Psoas muscle (tissue), 8 donors: Measurements from ENCODE around the gene KDM4C. TPM values are rescaled to one million over a fixed set of nuclear protein-coding genes. Genes with fewer than 3 reads are reported as not detected.

Experiments used
- ATAC-seq, 4 donors: fragments of 200-7000 bp; cut with Tn5 transposase; one replicate each; pipeline ENCODE4 v1.9.1; 2020; ENCODE audit warnings: moderate library complexity in 3 of 4, mild to moderate bottlenecking in 2 of 4
- DNase-seq, 2 donors: peaks; one replicate each; pipeline ENCODE4 v3.0.0-alpha.2; 2020
- H3K27ac ChIP-seq: fragments of 200-600 bp; one replicate; pipeline ENCODE4 v1.8.0; 2022
- H3K27me3 ChIP-seq, 3 donors: fragments of 200-600 bp in 1 of 3; one replicate each; pipeline versions ENCODE4 v1.6.1 to v1.8.0; 2013 to 2022; ENCODE audit warnings: low read length in 2 of 3, mild to moderate bottlenecking in 2 of 3, moderate library complexity in 1 of 3; ENCODE audit not compliant: insufficient read depth in 3 of 3
- H3K36me3 ChIP-seq, 2 donors: fragments of 200-600 bp in 1 of 2; one replicate each; pipeline versions ENCODE4 v1.6.1 to v1.8.0; 2013 to 2022; ENCODE audit warnings: low read depth in 1 of 2, mild to moderate bottlenecking in 1 of 2, moderate library complexity in 1 of 2; ENCODE audit not compliant: insufficient read depth in 1 of 2
- H3K4me1 ChIP-seq: fragments of 200-600 bp; one replicate; pipeline ENCODE4 v1.8.0; 2022
- H3K4me3 ChIP-seq: fragments of 200-600 bp; one replicate; pipeline ENCODE4 v1.8.0; 2022; ENCODE audit warnings: mild to moderate bottlenecking
- H3K9me3 ChIP-seq: fragments of 200-600 bp; one replicate; pipeline ENCODE4 v1.8.0; 2022
- whole genome bisulfite sequencing, 3 donors: extraction: QIAGEN DNeasy Blood & Tissue Kit; methylation state at CpG; one replicate each; pipeline versions ENCODE4 v1.1.6 to v1.1.7; 2013; 5-methylcytosine and 5-hydroxymethylcytosine counted together
- intact Hi-C, 2 donors: fragments of 100-400 bp; cut with DNase I; formaldehyde crosslinking; loops; one replicate each; pipeline versions ENCODE4 v1.11.0 to v1.14.2; 2022
- polyA plus RNA-seq, 3 donors: library from polyadenylated mRNA; stranded (reverse); fragments of 200-250 nt; gene quantifications; one replicate each; pipeline ENCODE4 v1.2.3, GENCODE V29; 2013
- total RNA-seq, 4 donors: library from RNA; stranded (reverse); fragmentation: NEBNext Ultra II Directional in 2 of 4; extraction: Animal tissue kit (Norgen Biotek cat#: 25700) in 2 of 4; gene quantifications; one replicate each; pipeline versions ENCODE4 v1.2.1 to v1.2.4, GENCODE V29; 2021 to 2023
- TF ChIP-seq, protein P1 (sequence below): fragments of 200-600 bp; IDR thresholded peaks from one replicate; pipeline ENCODE4 v1.8.0; 2022; ENCODE audit warnings: antibody characterized with exemption
- donor health status: healthy with polysubstance abuse.
- donor health status: DM: no; HTN: no; CAD: no; lungs with moderate emphysema.
- donor health status: Bipolar disorder and iron deficiency.
- donor health status: healthy.
- donor health status: DM: yes; HTN: yes; CAD: no.
- donor health status: DM: no; HTN: no; CAD: no.
- donor health status: DM: no; HTN: no; CAD: no.
- donor health status: DM: yes; HTN: yes; CAD: no.

Gene KDM4C
- total and polyA plus RNA-seq, 7 donors = 2.7 to 13.0 (median 10.1) TPM

- intact Hi-C loops = no loop called here
- H3K4me3 ChIP-seq = no peak overlapping the region
- no peaks in the 10 kb centered on the region for H3K4me1 ChIP-seq
- no peak overlapping the region for H3K27ac ChIP-seq
- TF ChIP-seq, protein P1, sequence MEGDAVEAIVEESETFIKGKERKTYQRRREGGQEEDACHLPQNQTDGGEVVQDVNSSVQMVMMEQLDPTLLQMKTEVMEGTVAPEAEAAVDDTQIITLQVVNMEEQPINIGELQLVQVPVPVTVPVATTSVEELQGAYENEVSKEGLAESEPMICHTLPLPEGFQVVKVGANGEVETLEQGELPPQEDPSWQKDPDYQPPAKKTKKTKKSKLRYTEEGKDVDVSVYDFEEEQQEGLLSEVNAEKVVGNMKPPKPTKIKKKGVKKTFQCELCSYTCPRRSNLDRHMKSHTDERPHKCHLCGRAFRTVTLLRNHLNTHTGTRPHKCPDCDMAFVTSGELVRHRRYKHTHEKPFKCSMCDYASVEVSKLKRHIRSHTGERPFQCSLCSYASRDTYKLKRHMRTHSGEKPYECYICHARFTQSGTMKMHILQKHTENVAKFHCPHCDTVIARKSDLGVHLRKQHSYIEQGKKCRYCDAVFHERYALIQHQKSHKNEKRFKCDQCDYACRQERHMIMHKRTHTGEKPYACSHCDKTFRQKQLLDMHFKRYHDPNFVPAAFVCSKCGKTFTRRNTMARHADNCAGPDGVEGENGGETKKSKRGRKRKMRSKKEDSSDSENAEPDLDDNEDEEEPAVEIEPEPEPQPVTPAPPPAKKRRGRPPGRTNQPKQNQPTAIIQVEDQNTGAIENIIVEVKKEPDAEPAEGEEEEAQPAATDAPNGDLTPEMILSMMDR = no peak
- 74 to 84% (median 79%) methylated on average over 5 of the region's 5 CpGs for WGBS, 3 donors
- no peaks in the 10 kb centered on the region for H3K27me3 ChIP-seq
- H3K36me3 ChIP-seq = no peaks in the 10 kb centered on the region
- ATAC-seq (no peak), DNase-seq (no peak)
- no peaks in the 10 kb centered on the region for H3K9me3 ChIP-seq
These were observed 443.4 kb downstream of the KDM4C start for GRCh38 chr9:7201196-7201595.

DNA sequence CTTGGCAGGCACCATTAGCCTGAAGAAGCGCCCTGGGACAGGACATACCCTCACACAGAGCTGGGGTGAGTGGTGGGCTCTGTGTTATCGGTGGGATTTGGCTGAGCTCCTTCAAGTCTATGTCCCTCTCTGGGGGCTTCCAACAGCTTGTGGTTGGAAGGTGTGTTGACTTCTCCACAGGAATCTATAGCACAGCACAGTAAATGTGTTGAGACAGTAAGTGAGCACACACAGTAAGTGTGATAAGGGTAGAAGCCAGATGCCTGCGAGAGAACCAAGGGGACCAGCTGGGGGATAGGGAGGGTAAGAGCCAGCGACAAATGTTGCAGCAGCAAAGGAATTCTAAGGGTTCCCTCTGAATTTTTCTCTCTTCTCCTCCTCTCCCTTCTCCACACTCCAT lies 448.0 kb downstream of the KDM4C start:
- Histone ChIP-seq H3K4me1 (no peaks in the 10 kb centered on the region), H3K27me3 (no peaks in the 10 kb centered on the region), H3K27ac (no peak overlapping the region), H3K4me3 (no peak overlapping the region), H3K36me3 (no peaks in the 10 kb centered on the region), H3K9me3 (no peaks in the 10 kb centered on the region)
- intact Hi-C loops = no loop called here
- ATAC-seq = no peak
- no peak for DNase-seq
- TF ChIP-seq, protein P1 = no peak
- 83 to 92% (median 87%) methylated on average over 4 of the region's 4 CpGs for WGBS, 3 donors

DNA sequence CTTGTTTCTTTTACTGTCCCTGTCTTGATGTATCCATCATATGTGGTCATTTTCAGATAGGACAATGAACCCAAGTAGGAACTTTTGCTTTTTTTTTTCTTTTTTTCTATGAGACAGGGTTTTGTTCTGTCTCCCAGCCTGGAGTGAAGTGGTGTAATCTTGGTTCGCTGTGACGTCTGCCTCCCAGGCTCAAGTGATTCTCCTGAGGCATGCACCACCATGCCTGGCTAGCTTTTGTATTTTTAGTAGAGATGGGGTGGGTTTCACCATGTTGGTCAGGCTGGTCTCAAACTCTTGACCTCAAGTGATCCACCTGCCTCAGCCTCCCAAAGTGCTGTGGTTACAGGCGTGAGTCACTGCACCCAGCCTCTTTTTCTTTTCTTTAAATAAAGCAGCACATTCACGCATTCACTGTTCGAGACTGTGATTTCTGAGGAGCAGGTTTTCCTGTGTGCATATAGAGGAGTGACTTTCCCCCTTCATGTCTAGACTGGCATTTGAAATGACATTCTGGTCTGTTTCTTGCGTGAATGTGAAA lies 448.5 kb downstream of the KDM4C start:
- Histone ChIP-seq H3K4me1 (no peaks in the 10 kb centered on the region), H3K4me3 (no peak overlapping the region), H3K27ac (no peak overlapping the region), H3K9me3 (no peaks in the 10 kb centered on the region), H3K27me3 (no peaks in the 10 kb centered on the region), H3K36me3 (no peaks in the 10 kb centered on the region)
- no peak for ATAC-seq
- TF ChIP-seq, protein P1 = no peak
- no peak for DNase-seq
- 89 to 92% (median 91%) methylated on average over 6 of the region's 6 CpGs for WGBS, 3 donors
- intact Hi-C loops = no loop called here

DNA sequence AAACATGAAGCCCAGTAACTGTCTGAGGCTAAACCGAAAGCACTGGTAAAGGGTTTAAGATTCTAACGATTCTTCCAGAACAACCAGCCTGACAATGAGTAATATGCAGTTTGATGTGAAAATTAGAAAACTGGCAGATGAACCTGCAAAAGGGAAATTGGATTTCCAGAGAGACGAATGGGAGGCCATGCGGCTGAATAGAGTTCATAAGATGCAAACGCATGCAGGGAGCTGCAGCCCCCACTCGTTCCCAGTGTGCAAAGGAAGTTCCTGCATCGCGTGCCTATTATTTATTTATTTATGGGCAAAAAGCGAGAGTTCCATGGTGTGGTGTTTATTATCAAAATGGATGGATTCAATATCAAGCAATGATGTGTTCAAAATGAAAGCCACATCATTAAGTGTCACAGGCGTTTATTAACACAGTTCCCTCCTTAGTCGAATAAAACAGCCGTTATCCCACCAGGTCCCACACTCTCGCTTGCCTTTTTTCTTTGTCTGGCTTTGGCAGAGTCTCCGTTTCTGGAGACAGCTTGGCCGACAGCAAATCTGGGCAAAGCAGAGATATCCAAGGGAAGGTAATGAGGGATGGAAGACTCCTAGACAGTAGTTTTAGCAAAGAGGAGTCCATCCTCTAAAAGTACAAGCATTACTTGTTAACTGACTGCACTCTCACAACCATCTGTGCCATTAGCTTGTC lies 451.4 kb downstream of the KDM4C start:
- no peak overlapping the region for H3K27ac ChIP-seq
- ATAC-seq (no peak), DNase-seq (no peak)
- H3K4me1 ChIP-seq = no peaks in the 10 kb centered on the region
- H3K4me3 ChIP-seq = no peak overlapping the region
- no peaks in the 10 kb centered on the region for H3K36me3 ChIP-seq
- no peaks in the 10 kb centered on the region for H3K9me3 ChIP-seq
- TF ChIP-seq, protein P1 = no peak
- 74 to 81% (median 78%) methylated on average over 15 of the region's 15 CpGs for WGBS, 3 donors
- H3K27me3 ChIP-seq = no peaks in the 10 kb centered on the region
- intact Hi-C loops = no loop called here

DNA sequence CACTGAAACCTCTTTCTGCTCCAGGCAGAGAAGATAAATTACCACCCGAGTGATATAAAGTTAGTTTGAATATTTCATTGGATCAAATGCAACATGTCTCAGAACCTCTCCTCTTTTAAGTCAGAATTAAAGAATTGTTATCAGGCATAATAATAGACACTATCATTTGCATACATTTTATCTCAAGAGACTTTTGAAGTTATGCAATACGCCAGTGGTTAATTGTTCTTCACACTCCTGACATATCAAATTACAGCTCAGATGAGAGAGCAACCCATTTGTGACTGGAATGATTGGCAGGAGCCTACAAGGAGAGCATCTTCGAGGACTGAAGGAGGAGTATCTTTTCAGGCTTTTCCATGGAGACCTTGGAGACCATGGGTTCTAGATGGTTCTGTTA lies 452.2 kb downstream of the KDM4C start:
- ATAC-seq (no peak), DNase-seq (no peak)
- Histone ChIP-seq H3K36me3 (no peaks in the 10 kb centered on the region), H3K27me3 (no peaks in the 10 kb centered on the region), H3K4me1 (no peaks in the 10 kb centered on the region), H3K9me3 (no peaks in the 10 kb centered on the region), H3K4me3 (no peak overlapping the region), H3K27ac (no peak overlapping the region)
- intact Hi-C loops = no loop called here
- TF ChIP-seq, protein P1 = no peak
- WGBS, 3 donors = 58 to 76% (median 63%) methylated on average over 3 of the region's 3 CpGs
